Measurements from ENCODE around the gene MUC5B. TPM values are rescaled to one million over a fixed set of nuclear protein-coding genes. Genes with fewer than 3 reads are reported as not detected.

MUC5B gene
- total RNA-seq, 1 experiment from 2014 or later: 1.6 TPM

- TF ChIP-seq MXD4 (CRISPR knock-in tag; IDR thresholded peaks at IDR 0.05; ENCODE audit: borderline replicate concordance) (no peak), NFATC4 (CRISPR knock-in tag; IDR thresholded peaks at IDR 0.05) (no peak), ATF6 (CRISPR knock-in tag; IDR thresholded peaks at IDR 0.05) (no peak), NR1H2 (CRISPR knock-in tag; IDR thresholded peaks at IDR 0.05) (no peak)
Measured at GRCh38 chr11:1305063-1305495, 82.2 kb downstream of the MUC5B start (continued).

- H3K36me3 Mint-ChIP-seq: no peaks in the 10 kb centered on the region
- H3K27me3 Mint-ChIP-seq (ENCODE audit: low read depth): peaks cover 2% of the 10 kb centered on the region
- peaks cover under 1% of the 10 kb centered on the region; the same call in 1 of the 2 replicates for H3K9me3 Mint-ChIP-seq
- ATAC-seq (no peak), DNase-seq (ENCODE audit: low spot score) (no peak)
- H3K27ac Mint-ChIP-seq: no peak overlapping the region
- ChIA-PET POLR2A (no interaction called here), CTCF (interaction anchor here (0.5 kb wide), 1 partner anchor 467 kb away, joined by 4 read pairs; no protein-coding TSS in a partner anchor)
- H3K4me1 Mint-ChIP-seq: peaks cover 15% of the 10 kb centered on the region
- TF ChIP-seq NR2C2 (CRISPR knock-in tag; IDR thresholded peaks at IDR 0.05) (no peak), CREM (CRISPR knock-in tag; IDR thresholded peaks at IDR 0.05) (no peak), MXD4 (CRISPR knock-in tag; IDR thresholded peaks at IDR 0.05; ENCODE audit: borderline replicate concordance) (no peak), NR3C1 (CRISPR knock-in tag; conservative IDR thresholded peaks at IDR 0.05; ENCODE audit: low read depth) (no peak), SOX15 (CRISPR knock-in tag; IDR thresholded peaks at IDR 0.05) (no peak), NR1H2 (CRISPR knock-in tag; IDR thresholded peaks at IDR 0.05) (no peak)
- no peak overlapping the region for H3K4me3 Mint-ChIP-seq
Measured at GRCh38 chr11:1305501-1306056, 82.7 kb downstream of the MUC5B start.

GRCh38 chr11:1306186-1307162 lies 83.6 kb downstream of the MUC5B start:
- H3K27me3 Mint-ChIP-seq (ENCODE audit: low read depth): peaks cover 11% of the 10 kb centered on the region
- H3K4me1 Mint-ChIP-seq: peaks cover 18% of the 10 kb centered on the region
- H3K4me3 Mint-ChIP-seq: no peak overlapping the region

More at GRCh38 chr11:1306186-1307162, 83.6 kb downstream of the MUC5B start:
- H3K9me3 Mint-ChIP-seq: peaks cover 8% of the 10 kb centered on the region
- peaks cover 3% of the 10 kb centered on the region; the same call in 1 of the 2 replicates for H3K36me3 Mint-ChIP-seq
- POLR2A ChIA-PET: no interaction called here
- ATAC-seq (no peak), DNase-seq (ENCODE audit: low spot score) (no peak)
- TF ChIP-seq JUN (CRISPR knock-in tag; IDR thresholded peaks at IDR 0.05) (no peak), ZNF532 (CRISPR knock-in tag; IDR thresholded peaks at IDR 0.05; ENCODE audit: borderline replicate concordance) (no peak), IRF2 (CRISPR knock-in tag; IDR thresholded peaks at IDR 0.05; ENCODE audit: borderline replicate concordance, low read depth) (no peak), PRDM15 (CRISPR knock-in tag; IDR thresholded peaks at IDR 0.05) (no peak), IRF1 (CRISPR knock-in tag; IDR thresholded peaks at IDR 0.05) (no peak)
- no peak overlapping the region for H3K27ac Mint-ChIP-seq
- CTCF ChIA-PET: interaction anchor here (0.5 kb wide), 1 partner anchor 466 kb away, joined by 4 read pairs; no protein-coding TSS in a partner anchor

Measured in WTC11 (cell line).